ENCODE data around the gene CHST15. TPM values are rescaled to one million over a fixed set of nuclear protein-coding genes. Genes with fewer than 3 reads are reported as not detected.
A peak's percentile ranks its signal among the peaks of the same experiment; 100 is the strongest.

The CHST15 gene
- polyA plus RNA-seq, 1 experiment = 3.2 TPM

DNA sequence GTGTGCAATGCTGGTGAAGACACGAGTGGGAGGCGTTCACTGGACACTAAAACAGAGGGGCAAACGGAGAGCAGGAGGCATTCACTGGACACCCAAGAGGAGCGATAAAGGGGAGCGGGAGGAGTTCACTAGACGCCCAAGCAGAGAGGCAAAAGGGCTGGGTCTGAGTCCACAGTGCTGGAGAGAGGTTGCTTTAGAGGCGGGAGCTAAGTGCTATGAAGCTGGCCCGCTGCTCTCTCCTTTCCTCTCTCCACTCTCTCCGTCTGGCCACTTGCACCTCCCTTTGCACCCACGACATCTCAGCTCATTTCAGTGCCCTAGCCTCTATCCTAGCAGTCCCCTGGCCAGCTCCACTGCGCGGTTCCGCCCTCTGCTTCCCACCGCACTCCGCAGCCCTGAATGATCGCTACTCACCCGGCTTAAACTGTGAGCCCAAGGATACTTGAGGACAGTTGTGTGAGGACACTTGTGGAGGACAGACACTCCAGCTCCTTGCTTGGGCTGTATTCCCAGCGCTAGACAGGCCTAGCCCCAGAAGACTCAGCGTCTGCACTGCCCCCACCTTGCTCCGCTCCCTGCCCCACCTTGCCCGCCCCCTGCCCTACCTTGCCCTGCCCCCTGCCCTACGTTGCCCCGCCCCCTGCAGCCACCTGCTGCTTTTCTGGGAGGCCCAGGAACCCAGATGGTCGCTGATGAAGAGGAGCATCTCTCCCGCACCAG is 123.0 kb downstream of the CHST15 start:
- no peak for DNase-seq (ENCODE audit: low read depth, low spot score)
- H3K27me3 ChIP-seq (ENCODE audit: control insufficient read depth, insufficient read depth, low read length) = peaks cover 6% of the 10 kb centered on the region
- CTCF ChIA-PET = no interaction called here
- peaks cover 17% of the 10 kb centered on the region for H3K9me3 ChIP-seq (ENCODE audit: control insufficient read depth, insufficient read depth, low read length)
- no peak overlapping the region for H3K4me3 ChIP-seq (ENCODE audit: low read depth, low read length)
- POLR2A ChIA-PET = no interaction called here
- TF ChIP-seq, protein P1, sequence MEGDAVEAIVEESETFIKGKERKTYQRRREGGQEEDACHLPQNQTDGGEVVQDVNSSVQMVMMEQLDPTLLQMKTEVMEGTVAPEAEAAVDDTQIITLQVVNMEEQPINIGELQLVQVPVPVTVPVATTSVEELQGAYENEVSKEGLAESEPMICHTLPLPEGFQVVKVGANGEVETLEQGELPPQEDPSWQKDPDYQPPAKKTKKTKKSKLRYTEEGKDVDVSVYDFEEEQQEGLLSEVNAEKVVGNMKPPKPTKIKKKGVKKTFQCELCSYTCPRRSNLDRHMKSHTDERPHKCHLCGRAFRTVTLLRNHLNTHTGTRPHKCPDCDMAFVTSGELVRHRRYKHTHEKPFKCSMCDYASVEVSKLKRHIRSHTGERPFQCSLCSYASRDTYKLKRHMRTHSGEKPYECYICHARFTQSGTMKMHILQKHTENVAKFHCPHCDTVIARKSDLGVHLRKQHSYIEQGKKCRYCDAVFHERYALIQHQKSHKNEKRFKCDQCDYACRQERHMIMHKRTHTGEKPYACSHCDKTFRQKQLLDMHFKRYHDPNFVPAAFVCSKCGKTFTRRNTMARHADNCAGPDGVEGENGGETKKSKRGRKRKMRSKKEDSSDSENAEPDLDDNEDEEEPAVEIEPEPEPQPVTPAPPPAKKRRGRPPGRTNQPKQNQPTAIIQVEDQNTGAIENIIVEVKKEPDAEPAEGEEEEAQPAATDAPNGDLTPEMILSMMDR (IDR thresholded peaks at IDR 0.05; ENCODE audit: low read depth, low read length) = no peak
- no peak overlapping the region for H3K27ac ChIP-seq (ENCODE audit: low read depth, low read length)

DNA sequence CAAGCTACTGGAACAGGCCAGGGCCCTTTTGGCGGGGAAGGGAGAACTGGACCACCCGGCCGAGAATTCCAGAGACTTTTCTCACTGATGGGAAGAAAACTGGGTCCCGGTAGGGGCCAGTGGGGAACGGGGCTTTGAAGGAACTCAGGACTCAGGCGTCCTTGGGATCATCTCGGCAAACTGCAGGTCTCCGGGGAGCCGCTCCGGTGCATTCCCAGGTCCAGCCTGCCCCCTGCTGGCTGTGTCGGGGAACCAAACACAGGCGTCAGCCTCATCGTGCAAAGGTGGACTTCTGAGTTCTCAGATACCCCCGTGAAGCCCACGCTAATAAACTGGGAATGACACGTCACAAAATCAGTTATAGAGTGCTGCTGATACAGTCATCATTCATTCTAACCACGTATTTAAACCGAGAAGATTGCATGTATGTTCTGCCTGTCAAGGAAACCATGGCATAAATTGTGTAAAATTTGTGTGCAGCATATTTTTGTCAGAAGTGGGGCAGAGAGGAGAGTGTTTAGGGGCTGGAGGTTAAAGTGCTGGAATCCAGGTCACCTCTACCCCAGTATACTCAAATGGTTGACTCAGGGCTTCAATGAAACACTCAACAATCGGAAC is 125.7 kb downstream of the CHST15 start:
- no peak for DNase-seq (ENCODE audit: low read depth, low spot score)
- H3K27ac ChIP-seq (ENCODE audit: low read depth, low read length) = no peak overlapping the region
- ChIA-PET CTCF (interaction anchor here (0.9 to 2.7 kb wide), 5 partner anchors 9 to 834 kb away, joined by 3 to 16 read pairs (median 3); no protein-coding TSS in a partner anchor), POLR2A (no interaction called here)
- no peaks in the 10 kb centered on the region; the same call in 1 of the 2 replicates for H3K9me3 ChIP-seq (ENCODE audit: control insufficient read depth, insufficient read depth, low read length)
- TF ChIP-seq, protein P1 (IDR thresholded peaks at IDR 0.05; ENCODE audit: low read depth, low read length) = peak; percentile 77
- peaks cover 2% of the 10 kb centered on the region for H3K27me3 ChIP-seq (ENCODE audit: control insufficient read depth, insufficient read depth, low read length)
- H3K4me3 ChIP-seq (ENCODE audit: low read depth, low read length) = no peak overlapping the region

DNA sequence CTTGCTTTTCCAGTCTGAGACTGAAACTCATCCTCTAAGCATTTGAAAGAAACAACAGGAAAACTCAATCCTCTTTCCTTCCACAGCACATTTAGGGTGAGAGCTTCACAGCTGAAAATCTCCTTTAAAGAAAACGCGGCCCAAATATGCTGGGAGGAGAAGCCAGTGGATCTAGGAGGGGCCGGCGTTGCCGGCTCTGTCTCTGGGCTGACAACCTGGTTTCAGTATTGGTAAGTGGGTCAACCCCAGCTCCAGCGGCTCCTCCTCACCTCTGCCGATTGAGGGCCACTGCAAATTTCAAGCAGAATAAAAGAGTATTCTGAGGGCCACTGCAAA is 126.5 kb downstream of the CHST15 start:
- Histone ChIP-seq H3K9me3 (ENCODE audit: control insufficient read depth, insufficient read depth, low read length) (no peaks in the 10 kb centered on the region; the same call in 1 of the 2 replicates), H3K4me3 (ENCODE audit: low read depth, low read length) (no peak overlapping the region), H3K27me3 (ENCODE audit: control insufficient read depth, insufficient read depth, low read length) (peaks cover 2% of the 10 kb centered on the region), H3K27ac (ENCODE audit: low read depth, low read length) (no peak overlapping the region)
- TF ChIP-seq, protein P1 (IDR thresholded peaks at IDR 0.05; ENCODE audit: low read depth, low read length) = no peak
- POLR2A ChIA-PET = no interaction called here
- CTCF ChIA-PET = interaction anchor here (0.9 to 2.7 kb wide), 6 partner anchors 10 to 927 kb away, joined by 3 to 16 read pairs (median 3); no protein-coding TSS in a partner anchor
- DNase-seq (ENCODE audit: low read depth, low spot score) = no peak

DNA sequence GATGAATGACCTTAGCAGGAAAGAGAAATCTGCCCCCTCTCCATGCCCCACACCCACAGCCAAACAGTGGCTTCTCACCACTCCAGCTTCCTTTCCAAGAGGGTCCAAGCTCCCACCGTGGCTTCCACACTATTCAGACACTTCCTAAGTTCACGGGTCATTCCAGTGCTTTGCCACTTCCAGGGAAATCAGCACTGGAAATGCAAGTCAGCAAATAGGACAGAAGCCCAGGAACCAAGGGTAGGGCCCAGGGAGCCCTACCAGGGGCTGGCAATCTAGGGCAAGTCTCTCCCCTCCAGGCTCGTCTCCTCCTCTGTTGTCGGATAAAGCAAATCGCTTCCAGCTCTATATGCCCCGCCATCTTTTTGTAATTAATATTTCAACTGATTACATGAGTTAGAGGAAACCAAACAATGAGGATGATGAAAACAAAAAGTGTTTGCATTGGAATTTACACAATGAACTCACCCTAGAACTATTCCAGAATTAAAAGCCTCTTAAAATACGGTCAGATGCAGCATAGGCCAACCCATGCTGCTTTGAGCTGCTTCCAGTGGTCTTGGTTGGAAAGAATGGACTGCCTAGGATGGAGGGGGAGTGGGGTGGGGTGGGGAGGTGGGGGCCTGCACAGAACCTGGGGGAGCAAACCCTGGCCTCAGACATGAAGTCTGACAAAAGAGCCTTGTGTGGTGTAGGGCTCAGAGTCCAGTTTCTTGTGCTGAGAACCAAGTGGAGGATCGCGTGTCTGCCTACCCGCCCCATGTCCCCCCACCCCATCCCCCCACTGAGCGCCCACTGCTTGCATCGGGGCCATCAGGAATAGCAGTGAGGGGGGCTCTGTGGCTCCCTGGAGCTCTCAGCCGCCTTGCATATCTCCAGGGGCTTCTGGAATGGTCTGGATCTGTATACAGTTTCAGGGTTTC is 127.2 kb downstream of the CHST15 start:
- H3K9me3 ChIP-seq (ENCODE audit: control insufficient read depth, insufficient read depth, low read length) = no peaks in the 10 kb centered on the region; the same call in 1 of the 2 replicates
- H3K4me3 ChIP-seq (ENCODE audit: low read depth, low read length) = no peak overlapping the region
- POLR2A ChIA-PET = no interaction called here
- peaks cover 2% of the 10 kb centered on the region for H3K27me3 ChIP-seq (ENCODE audit: control insufficient read depth, insufficient read depth, low read length)
- TF ChIP-seq, protein P1 (IDR thresholded peaks at IDR 0.05; ENCODE audit: low read depth, low read length) = no peak
- CTCF ChIA-PET = interaction anchor here (1.0 to 2.7 kb wide), 2 partner anchors 383 to 926 kb away, joined by 3 to 16 read pairs; no protein-coding TSS in a partner anchor
- DNase-seq (ENCODE audit: low read depth, low spot score) = no peak
- no peak overlapping the region for H3K27ac ChIP-seq (ENCODE audit: low read depth, low read length)
